ENCODE data around the gene FAM174A. TPM values are rescaled to one million over a fixed set of nuclear protein-coding genes. Genes with fewer than 3 reads are reported as not detected.

The FAM174A gene
- total RNA-seq, 6 experiments from 2014 or later: 7.2 to 11.8 (median 8.4) TPM

- DNase-seq (no peak), ATAC-seq (no peak)
- Histone ChIP-seq H3K4me3 (no peak overlapping the region), H3K27me3 (no peaks in the 10 kb centered on the region), H3K36me3 (no peaks in the 10 kb centered on the region), H3K4me1 (no peaks in the 10 kb centered on the region), H3K9me3 (no peaks in the 10 kb centered on the region), H3K27ac (no peak overlapping the region)
- 94% methylated on average over 1 of the region's 1 CpG for WGBS (ENCODE audit: insufficient coverage, low coverage, low lambda C conversion rate, missing lambda C conversion rate)
- TF ChIP-seq CTCF (IDR thresholded peaks at IDR 0.05) (no peak), POLR2A (IDR thresholded peaks at IDR 0.05) (no peak)
- intact Hi-C loops (cut with DNase I): no loop called here
Observed at GRCh38 chr5:100546001-100546400, 10.8 kb downstream of the FAM174A start.

DNA sequence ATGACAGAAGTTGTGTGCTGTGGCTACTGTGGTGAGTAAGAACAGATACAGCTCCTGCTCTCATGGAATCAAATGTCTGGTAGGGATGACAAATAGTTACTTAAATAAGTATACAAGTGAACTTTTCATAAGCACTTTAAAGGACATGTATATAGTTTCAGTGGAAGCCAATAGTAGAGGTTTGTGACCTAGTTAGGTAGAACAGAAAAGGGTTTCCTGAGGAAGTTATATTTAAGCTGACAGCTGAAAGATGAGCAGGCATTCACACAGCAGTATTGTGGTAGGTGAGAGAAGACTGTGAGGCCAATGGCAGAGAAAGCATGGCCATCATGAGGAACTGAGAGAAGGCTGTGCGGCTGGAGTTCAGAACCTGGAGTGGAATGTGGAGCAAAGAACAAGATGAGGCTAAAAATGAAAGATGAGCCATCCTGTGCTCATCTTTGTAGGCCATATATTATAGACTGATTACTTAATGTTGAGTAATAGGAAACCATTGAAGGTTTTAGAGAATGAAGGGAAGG lies 15.4 kb downstream of the FAM174A start:
- Histone ChIP-seq H3K4me3 (no peak overlapping the region), H3K27me3 (no peaks in the 10 kb centered on the region), H3K27ac (no peak overlapping the region), H3K4me1 (no peaks in the 10 kb centered on the region), H3K9me3 (no peaks in the 10 kb centered on the region), H3K36me3 (no peaks in the 10 kb centered on the region)
- ATAC-seq (peak in 1 of 4 donors; percentile 16), DNase-seq (no peak)
- TF ChIP-seq CTCF (IDR thresholded peaks at IDR 0.05): no peak
- TF ChIP-seq POLR2A (IDR thresholded peaks at IDR 0.05): no peak
- intact Hi-C loops (cut with DNase I): no loop called here
- WGBS (ENCODE audit: insufficient coverage, low coverage, low lambda C conversion rate, missing lambda C conversion rate): 75% methylated on average over 1 of the region's 1 CpG

GRCh38 chr5:100551183-100551582 lies 16.0 kb downstream of the FAM174A start:
- ATAC-seq (no peak), DNase-seq (no peak)

GRCh38 chr5:100553209-100553608 lies 18.0 kb downstream of the FAM174A start:
- DNase-seq (no peak), ATAC-seq (no peak)
- TF ChIP-seq POLR2A (IDR thresholded peaks at IDR 0.05) (no peak), CTCF (IDR thresholded peaks at IDR 0.05) (no peak)
- no peak overlapping the region for H3K4me3 ChIP-seq
- no peaks in the 10 kb centered on the region for H3K4me1 ChIP-seq
- intact Hi-C loops (cut with DNase I): no loop called here
- no peaks in the 10 kb centered on the region for H3K36me3 ChIP-seq
- H3K27ac ChIP-seq: no peak overlapping the region
- H3K9me3 ChIP-seq: no peaks in the 10 kb centered on the region
- no peaks in the 10 kb centered on the region for H3K27me3 ChIP-seq

More at GRCh38 chr5:100551183-100551582, 16.0 kb downstream of the FAM174A start:
- Histone ChIP-seq H3K27ac (no peak overlapping the region), H3K4me1 (no peaks in the 10 kb centered on the region), H3K36me3 (no peaks in the 10 kb centered on the region), H3K4me3 (no peak overlapping the region), H3K27me3 (no peaks in the 10 kb centered on the region), H3K9me3 (no peaks in the 10 kb centered on the region)
- no peak for TF ChIP-seq CTCF (IDR thresholded peaks at IDR 0.05)
- TF ChIP-seq POLR2A (IDR thresholded peaks at IDR 0.05): no peak
- intact Hi-C loops (cut with DNase I): no loop called here
- 80% methylated on average over 1 of the region's 3 CpGs for WGBS (ENCODE audit: insufficient coverage, low coverage, low lambda C conversion rate, missing lambda C conversion rate)

GRCh38 chr5:100560860-100561259 lies 25.7 kb downstream of the FAM174A start:
- no peaks in the 10 kb centered on the region for H3K9me3 ChIP-seq
- intact Hi-C loops (cut with DNase I): no loop called here
- H3K27me3 ChIP-seq: no peaks in the 10 kb centered on the region
- no peak overlapping the region for H3K27ac ChIP-seq
- no peak for DNase-seq
- no peak for ATAC-seq
- no peaks in the 10 kb centered on the region for H3K4me1 ChIP-seq
- H3K4me3 ChIP-seq: no peak overlapping the region
- TF ChIP-seq CTCF (IDR thresholded peaks at IDR 0.05) (no peak), POLR2A (IDR thresholded peaks at IDR 0.05) (no peak)
- H3K36me3 ChIP-seq: no peaks in the 10 kb centered on the region
- WGBS (ENCODE audit: insufficient coverage, low coverage, low lambda C conversion rate, missing lambda C conversion rate): 94% methylated on average over 1 of the region's 1 CpG

All from right lobe of liver (tissue), 6 donors.